CD4-positive, alpha-beta T cell treated with Interleukin-15 for 4 hours (primary cell): ENCODE data around the gene HPS1.

ENCODE experiments used
- DNase-seq: peaks from one replicate; pipeline ENCODE4 v3.0.0-alpha.2; 2020; ENCODE audit warnings: low spot score

Gene HPS1

DNA sequence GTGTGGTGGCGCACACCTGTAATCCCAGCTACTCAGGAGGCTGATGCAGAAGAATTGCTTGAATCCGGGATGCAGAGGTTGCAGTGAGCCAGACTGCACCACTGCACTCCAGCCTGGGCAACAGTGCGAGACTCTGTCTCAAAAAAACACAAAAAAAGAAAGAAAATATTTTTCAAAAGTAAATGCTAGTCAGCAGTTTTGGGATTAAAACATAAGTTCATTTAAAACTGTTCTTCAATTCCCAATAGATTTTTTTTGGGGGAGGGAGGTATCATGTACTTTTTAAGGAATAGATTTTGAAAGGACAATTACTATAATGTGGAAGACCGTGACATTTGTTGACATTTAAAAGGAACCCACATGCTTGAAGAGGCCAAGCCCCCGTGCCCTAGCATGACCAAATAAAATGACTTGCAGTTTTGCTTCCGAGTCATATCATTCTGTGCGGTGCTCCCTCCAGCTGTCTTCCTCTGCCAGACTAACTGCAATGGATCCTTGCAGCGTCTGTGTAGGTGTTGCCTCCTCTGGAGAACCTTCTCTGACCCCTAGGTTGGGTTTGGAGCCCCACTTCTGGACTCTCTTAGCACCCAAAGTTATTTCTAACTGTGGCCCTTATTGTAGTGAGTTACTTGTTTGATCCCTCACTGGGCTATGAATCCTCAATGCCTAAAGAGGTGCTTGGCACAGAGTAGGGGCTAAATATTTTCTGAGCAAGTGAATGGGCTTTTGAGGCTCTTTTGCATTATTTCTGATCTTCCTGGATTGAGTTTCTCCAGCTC, 17.4 kb upstream of the HPS1 start:
- no peak for DNase-seq

DNA sequence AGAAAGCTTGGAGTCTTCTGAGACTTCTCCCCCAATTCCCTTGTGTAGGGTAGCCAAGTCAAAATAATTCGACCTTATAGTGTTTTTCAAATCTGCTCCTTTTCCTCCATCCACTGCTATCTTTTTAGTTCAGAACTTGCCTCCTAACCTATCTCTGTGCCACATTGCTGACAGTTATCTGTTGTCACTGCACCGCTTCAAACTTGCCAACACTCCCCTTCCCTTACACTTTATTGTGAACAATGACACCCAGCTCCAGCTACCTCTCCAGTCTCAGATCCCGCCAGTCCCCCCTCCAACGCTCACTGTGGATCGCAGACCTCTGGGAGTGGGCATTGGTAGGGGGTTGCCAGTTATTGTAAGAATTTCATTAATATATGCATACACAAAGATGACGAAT, 16.3 kb upstream of the HPS1 start:
- DNase-seq, result no peak

DNA sequence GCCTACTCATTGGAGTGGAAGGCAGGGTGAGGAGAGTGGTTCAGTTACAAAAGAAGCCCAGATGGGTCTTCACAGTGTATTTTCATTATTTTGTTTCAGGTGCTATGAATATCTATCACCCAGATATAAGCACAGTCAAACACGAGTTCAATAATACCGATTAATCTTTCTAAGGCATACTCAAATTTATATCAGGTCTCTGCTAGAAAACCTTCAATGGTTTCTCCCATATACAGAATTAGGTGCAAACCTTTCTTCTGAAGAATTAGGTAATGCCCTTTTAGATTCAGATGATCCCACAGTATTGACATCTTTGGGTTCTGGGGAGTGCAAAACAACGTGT, 14.7 kb upstream of the HPS1 start:
- no peak for DNase-seq

GRCh38 chr10:98460837-98461499, 14.2 kb upstream of the HPS1 start:
- no peak for DNase-seq

DNA sequence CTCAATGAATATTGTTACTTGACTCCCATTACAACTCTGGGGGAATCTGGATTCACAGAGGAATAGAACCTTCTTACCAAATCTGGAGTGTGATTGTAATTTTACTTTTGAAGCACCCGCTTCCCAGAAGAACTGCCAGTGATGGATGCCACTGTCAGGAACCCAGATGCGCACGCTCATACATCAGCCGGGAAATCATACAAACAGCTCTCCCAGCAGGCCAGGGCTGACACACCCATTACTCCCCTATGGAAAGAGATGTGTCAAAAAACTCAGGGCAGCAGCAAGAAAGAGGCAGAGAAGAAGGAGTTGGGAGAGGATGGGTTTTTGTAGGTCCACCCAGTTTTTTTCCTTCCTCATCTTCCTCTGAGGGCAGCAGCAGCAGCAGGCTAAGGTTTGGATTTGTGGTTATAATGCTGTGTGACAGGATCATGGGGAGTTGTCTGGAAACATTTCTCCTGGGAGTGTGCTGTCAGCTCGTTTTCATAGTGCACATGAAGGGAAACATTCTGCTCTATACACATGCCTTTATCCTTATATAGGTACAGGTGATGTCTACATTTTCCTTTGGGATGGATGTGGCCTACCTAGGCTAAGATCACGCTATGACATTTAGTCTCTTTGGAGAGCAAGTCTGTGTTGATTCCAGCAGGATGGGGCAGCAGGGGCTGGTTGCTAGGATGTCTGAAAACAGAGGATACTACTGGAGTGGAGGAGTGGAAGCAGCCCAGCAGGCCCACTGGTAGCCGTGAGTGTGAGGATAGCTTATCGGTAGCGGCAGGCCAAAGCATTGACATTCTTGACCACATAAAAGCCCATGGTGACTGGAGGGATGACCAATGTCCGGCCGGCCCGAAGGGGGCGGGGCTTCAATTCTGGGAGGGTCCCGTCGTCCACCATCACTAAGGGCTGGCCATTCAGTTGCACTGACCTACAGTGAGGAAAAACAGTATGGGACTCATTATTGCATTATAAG, 12.4 kb upstream of the HPS1 start:
- no peak for DNase-seq

DNA sequence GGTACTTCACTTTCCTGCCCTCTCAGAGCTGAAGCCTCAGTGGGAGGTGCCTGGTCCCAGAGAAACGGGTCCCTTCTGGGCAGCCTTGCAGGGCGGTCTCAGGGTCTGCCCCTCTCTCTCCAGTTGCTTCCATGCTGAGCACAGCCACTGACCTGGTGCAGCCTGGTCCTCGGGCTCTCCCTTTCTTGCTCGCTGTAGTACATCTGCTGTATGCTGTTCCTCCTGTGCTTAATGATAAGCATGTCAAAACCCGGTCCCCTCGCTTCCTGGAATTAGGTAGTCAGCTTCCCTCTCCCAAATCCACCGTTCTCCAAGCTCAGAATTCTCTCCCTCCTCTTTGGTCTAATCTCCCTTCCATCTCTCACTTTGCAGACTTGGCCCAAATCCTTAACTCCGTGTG, 11.0 kb upstream of the HPS1 start:
- no peak for DNase-seq

GRCh38 chr10:98456686-98457482, 10.1 kb upstream of the HPS1 start:
- no peak for DNase-seq

GRCh38 chr10:98456043-98456570, 9.4 kb upstream of the HPS1 start:
- no peak for DNase-seq

- no peak for DNase-seq
Measured at GRCh38 chr10:98453729-98454128, 7.0 kb upstream of the HPS1 start.

- no peak for DNase-seq
Measured at GRCh38 chr10:98450618-98451017, 3.9 kb upstream of the HPS1 start.

- no peak for DNase-seq
Measured at GRCh38 chr10:98449287-98449686, 2.6 kb upstream of the HPS1 start.

DNA sequence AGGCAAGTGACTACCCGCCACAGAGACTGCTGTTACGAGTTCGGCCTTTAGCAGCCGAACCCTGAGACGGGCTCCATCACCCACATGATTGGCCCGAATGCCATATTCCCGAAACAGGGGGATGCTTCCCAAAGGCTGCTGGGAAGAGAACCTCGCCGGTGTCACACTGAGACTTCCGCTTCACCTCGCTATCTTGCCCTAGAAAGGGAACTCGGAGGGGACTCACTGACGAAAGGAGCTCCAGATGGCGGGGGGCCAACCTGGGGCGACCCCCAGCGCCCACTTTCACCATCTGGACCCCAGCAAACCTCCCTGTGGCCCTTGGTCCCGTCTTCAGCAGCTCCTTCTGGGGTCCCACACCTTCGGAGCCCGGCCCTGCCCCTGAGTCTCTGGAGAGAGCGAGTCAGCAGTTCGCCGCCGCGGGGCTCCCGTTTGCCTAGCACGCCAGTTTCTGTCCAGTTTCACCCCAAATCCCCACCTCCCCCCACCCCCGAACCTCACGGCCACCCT, 529 bp downstream of the HPS1 start:
- peak; percentile 21 for DNase-seq

DNA sequence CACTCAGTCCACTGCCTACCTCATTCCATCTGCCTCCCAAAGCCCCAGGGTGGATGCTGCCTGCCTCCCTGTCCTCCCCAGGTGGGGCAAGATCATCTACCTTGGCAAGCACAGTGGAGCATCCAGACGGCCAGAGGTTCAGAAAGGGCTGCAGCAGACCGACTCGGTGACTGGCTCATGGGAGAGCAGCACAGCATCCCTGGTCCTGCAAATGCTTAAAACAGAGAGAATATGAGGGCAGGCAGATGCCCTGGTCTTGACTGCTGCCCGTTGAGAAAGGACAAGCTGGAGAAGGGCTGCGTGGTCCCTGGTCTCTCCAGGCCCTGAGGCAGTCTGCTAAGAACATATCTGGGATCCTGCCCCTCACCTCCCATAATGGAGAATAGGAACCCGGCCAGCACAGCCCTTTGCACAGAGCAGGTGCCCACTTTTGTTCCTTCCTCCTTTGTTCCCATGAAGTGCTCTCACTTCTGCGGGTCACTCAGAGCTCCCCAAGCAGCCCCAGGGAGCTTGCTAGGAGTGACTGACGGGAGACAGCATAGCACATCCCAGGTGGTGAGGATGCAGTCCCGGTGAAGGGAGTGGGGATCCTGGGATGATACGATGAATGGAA, 1.4 kb downstream of the HPS1 start:
- no peak for DNase-seq

- DNase-seq, result no peak
Measured at GRCh38 chr10:98444314-98445006, 2.3 kb downstream of the HPS1 start.

- DNase-seq, result no peak
Measured at GRCh38 chr10:98438715-98439114, 8.0 kb downstream of the HPS1 start.

- no peak for DNase-seq
Measured at GRCh38 chr10:98436704-98437103, 10.0 kb downstream of the HPS1 start.

DNA sequence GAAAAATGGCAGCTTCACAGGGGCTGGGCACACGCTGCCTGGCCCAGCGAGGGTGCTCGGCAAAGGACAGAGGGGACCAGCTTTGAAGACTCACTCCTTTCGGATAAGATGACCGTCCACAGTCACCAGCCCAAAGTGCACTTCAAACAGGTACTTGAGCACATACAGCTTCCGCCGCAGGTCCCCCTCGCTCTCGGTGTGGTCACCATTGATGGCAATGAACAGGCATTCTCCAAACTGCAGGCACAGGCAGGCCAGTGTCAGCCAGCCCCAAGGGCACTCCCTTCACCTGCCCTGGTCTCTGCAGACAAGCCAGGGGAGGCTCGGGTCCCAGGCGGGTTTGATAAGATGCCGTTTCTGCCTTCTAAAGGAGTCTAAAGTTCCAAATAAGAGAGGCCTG, 11.6 kb downstream of the HPS1 start:
- DNase-seq, result no peak

GRCh38 chr10:98433881-98434732, 12.6 kb downstream of the HPS1 start:
- no peak for DNase-seq

DNA sequence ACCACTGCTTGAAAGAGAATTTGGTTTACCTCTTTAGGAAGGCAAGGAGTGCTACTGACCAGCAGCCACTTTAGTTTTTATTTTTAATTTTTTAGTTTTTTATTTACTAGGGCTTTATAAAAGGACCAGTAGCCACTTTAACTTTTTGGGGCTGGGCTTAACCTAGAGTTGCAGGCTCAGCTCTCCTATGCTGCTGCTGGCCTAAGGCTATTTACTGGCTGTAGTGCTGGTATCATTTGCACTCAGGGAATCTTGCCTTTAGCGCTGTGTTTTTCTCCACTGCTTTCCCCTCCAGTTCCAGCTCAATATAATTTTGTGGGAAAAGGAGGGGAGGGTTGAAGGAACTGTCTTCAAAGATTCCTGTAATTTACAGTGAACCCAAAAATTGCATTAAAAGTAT, 13.4 kb downstream of the HPS1 start:
- DNase-seq, result no peak
